Measurements from ENCODE around the gene KIR2DL3.
"Not testable (repeated sequence)": the region's sequence is repeated elsewhere in the genome, so short reads cannot be mapped to it uniquely, and the experiment has no call there.

KIR2DL3 gene

DNA sequence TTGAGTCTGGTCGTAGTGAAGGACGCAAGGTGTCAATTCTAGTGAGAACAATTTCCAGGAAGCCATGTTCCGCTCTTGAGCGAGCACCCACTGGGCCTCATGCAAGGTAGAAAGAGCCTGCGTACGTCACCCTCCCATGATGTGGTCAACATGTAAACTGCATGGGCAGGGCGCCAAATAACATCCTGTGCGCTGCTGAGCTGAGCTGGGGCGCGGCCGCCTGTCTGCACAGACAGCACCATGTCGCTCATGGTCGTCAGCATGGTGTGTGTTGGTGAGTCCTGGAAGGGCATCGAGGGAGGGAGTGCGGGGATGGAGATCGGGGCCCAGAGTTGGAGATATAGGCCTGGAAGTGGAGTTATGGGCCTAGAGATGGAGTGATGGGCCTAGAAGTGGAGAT, at the start of gene KIR2DL3:
Gene KIR2DL3 (plus strand): TSS at position 208 of the 400 bp plus-strand sequence. CDS start 33 bp downstream, at position 241.
- DNase-seq: not testable (repeated sequence)

DNA sequence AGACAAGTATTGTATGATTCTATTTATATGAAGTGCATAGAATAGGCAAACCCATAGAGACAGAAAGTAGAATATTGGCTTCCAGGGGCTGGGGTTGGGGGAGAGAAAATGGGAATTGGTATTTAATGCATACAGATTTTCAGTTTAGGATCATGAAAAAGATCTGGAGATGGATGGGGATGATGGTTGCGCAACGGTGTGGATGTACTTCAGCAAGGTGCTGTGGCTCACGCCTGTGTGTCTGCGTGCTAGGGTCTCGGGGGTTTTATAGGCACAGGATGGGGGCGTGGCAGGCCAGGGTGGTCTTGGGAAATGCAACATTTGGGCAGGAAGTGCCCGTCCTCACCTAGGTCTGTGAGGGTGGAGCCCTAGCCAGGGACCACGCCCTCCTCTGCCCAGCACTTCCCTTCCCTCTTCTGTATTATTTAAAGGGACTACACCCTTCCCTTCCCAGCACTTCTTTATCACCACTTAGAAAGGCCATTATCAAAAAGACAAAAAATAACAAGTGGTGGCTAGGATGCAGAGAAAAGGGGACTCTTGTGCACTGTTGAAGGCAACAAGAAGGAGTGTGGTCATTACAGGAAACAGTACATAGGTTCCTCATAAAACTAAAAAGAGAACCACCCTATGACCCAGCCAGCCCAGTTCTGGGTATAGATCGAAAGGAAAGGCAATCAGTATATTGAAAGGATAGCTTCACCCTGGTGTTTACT, 46.6 kb upstream of the KIR2DL3 start:
- DNase-seq: no peak

DNA sequence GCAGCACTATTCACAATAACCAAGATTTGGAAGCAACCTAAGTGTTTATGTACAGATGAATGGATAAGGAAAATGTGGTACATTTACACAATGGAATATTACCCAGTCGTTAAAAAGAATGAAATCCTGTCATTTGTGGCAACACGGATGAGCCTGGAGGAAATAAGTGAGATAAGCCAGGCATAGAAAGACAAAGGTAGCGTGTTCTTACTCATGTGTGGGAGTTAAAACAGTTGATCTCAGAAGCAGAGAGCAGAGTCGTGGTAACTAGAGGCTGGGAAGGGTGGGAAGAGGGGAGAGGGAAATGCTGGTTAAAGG, 46.1 kb upstream of the KIR2DL3 start:
- no peak for DNase-seq

DNA sequence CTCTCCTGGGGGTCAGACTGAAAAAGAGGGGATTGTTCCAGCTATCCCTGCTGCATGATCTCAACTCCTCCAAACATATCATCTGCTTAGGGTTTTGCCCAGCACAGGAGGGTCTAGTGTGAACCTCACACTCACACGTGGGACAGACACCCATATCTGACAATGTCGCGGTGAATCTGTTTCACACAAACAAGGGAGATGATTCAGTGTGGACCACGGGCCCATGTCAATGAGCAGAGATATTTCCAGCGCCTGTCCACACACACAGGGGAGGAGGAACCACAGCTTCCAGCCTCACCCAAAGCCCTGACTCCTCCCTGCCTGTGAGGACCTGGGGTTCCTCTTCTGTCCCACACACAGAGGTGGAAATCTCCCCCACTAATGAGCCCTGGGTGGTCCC, 43.7 kb upstream of the KIR2DL3 start:
- DNase-seq: no peak

DNA sequence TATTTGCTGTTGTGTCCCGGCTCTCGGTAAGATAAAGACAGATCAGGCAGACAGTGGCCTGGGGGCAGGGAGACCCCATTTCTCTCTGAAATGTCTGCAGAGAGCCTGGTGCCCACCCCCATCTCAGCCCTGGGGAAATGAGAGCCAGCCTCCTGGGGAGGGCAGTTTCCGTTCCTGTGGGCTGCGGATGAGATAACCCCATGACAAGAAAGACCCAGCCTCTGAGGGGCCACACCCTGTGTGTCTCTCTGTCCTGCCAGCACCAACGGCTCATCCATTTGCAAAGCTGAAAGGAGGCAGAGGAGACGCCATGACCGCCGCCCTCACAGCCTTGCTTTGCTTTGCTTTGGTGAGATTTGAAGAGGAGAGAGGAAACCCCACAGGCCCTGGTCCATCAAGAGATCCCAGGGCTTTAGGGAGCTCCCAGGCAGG, 42.2 kb upstream of the KIR2DL3 start:
- DNase-seq: no peak

DNA sequence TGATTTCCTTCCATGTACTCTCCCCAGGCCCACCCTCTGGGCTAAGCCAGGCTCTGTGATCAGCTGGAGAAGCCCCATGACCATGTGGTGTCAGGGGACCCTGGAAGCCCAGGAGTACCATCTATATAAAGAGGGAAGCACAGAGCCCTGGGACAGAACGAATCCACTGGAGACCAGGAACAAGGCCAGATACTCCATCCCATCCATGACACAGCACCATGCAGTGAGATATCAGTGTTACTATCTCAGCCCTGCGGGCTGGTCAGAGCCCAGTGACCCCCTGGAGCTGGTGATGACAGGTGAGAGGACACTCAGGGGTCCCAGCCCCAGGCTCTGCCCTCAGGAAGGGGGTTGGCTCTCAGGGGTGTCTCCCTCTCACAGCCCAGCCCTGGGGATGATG, 41.5 kb upstream of the KIR2DL3 start:
- no peak for DNase-seq

DNA sequence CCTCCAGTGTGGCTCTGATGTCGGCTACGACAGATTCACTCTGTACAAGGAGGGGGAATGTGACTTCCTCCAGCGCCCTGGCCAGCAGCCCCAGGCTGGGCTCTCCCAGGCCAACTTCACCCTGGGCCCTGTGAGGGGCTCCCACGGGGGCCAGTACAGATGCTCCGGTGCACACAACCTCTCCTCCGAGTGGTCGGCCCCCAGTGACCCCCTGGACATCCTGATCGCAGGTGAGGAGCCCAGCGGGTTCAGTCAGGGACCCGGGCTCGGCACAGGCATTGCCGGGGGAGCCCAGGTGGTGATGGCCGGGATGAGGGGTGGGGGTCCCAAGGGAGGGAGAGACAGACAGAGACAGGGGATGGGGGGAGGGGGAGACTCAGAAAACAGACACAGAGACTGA, 40.6 kb upstream of the KIR2DL3 start:
- not testable (repeated sequence) for DNase-seq

DNA sequence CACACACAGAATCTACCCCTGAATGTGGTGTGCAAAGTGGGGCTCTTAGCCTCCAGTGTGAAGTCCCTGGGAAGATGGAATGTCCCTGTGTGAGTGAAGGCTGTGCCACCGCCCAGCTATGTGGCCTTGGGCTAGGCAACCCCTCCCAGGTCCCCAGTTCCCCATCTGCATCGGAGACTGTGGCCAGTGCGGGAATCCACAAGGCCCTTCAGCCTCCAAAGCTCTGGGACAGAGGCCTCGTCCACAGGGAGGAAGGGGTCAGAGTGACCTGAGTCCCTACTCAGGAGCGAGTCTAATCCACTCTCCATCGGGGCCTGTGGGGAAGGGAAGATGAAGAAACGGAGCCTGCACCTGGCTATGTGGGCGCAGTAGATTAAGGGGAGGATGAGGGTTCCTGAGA, 33.4 kb upstream of the KIR2DL3 start:
- no peak for DNase-seq

DNA sequence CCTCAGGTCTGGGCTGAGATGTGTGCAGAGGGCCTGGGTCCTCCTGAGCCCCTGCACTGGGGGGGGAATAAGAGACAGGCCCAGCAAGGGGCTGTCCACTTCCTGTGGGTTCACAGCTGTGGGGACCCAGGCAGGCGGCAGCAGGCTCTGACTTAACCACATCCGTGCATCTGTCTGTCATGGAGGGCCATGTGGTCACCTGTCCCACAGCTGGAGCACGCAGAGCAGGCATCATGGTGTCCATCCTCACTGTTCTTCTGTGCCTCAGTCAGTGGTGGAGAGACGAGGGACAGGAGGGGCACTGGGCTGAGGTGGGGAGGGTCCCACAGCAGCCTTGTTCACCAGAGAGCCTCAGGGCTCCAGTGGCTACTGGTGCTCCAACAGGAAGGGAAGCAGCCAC, 30.4 kb upstream of the KIR2DL3 start:
- no peak for DNase-seq

DNA sequence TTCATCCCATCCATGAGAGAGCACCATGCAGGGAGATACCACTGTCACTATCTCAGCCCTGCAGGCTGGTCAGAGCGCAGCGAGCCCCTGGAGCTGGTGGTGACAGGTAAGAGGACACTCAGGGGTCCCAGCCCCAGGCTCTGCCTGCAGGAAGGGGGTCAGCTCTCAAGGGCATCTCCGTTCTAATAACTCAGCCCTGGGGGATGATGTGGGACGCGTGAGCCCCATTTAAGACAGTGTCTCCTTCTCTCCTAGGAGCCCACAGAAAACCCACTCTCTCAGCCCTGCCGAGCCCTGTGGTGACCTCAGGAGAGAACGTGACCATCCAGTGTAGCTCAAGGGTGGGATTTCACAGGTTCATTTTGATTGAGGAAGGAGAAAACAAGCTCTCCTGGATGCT, 29.5 kb upstream of the KIR2DL3 start:
- no peak for DNase-seq

DNA sequence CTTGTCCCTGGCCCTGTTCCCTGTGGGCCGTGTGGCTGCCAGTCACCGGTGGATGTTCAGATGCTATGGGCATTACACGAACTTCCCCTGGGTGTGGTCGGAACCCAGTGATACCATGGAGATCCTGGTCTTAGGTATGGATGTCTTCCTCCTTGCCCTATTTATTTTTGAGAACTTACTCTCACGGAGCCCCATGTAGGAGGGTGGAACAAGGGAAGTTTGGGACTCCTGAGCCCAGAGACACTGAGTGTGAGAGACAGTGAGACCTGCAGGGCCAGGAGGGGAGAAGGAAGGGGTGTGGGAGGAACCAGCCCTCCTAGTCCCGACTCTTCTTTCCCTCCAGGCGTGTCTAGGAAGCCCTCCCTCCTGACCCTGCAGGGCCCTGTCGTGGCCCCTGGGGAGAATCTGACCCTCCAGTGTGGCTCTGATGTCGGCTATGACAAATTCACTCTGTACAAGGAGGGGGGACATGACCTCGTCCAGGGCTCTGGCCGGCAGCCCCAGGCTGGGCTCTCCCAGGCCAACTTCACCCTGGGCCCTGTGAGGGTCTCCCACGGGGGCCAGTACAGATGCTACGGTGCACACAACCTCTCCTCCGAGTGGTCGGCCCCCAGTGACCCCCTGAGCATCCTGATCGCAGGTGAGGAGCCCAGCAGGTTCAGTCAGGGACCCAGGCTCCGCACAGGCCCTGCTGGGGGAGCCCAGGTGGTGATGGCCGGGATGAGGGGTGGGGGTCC, 28.9 kb upstream of the KIR2DL3 start:
- no peak for DNase-seq

DNA sequence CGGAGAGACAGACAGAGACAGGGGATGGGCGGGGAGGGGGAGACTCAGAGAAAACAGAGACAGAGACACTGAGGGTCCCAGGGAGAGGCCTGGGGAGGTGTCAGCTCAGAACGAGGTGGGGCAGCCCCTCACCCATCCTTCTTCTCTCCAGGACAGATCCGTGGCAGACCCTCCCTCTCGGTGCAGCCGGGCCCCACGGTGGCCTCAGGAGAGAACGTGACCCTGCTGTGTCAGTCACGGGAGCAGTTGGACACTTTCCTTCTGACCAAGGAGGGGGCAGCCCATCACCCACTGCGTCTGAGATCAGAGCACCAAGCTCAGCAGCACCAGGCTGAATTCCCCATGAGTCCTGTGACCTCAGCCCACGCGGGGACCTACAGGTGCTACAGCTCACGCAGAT, 28.4 kb upstream of the KIR2DL3 start:
- DNase-seq: not testable (repeated sequence)

DNA sequence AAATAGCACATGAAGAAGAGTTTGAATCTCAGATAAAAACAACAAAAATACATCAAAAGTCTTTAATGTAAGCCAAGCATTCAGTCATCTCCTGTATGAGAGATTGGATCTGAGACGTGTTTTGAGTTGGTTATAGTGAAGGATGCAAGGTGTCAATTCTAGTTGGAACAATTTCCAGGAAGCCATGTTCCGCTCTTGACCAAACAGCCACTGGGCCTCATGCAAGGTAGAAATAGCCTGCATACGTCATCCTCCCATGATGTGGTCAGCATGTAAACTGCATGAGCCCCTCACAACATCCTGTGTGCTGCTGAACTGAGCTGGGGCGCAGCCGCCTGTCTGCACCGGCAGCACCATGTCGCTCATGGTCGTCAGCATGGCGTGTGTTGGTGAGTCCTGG, 14.2 kb upstream of the KIR2DL3 start, which contains the start of gene KIR3DL3:
Gene KIR3DL3 (plus strand): TSS at position 301 of the 400 bp plus-strand sequence. CDS start 55 bp downstream, at position 356.
- DNase-seq: no peak

DNA sequence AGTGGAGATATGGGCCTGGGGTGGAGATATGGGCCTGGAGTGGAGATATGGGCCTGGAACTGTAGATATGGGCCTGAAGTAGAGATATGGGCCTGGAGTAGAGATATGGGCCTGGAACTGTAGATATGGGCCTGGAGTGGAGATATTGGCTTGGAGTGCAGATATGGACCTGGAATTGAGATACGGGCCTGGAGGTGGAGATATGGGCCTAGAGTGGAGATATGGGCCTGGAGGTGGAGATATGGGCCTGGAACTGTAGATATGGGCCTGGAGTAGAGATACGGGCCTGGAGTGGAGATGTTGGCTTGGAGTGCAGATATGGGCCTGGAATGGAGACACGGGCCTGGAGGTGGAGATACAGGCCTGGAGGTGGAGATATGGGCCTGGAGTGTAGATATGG, 13.7 kb upstream of the KIR2DL3 start:
- no peak for DNase-seq

DNA sequence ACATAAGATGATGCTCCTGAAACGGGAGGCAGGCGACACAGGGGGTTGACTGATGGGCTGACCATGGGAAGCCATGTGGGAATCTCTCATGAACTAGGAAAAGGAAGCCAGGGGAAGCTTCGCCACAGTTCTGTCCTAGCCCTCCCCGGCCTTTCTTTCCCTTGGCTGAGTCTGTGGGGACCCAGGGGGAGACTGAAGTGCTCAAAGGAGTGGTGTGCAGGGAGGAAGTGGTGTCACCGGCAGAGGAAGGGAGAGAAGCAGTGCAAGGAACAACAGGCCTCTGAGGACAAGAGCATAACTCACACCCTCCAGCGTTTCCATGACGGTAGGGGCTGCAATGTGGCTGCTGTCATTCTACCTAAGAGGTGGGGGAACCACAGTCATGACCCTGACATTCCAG, 13.0 kb upstream of the KIR2DL3 start:
- no peak for DNase-seq

DNA sequence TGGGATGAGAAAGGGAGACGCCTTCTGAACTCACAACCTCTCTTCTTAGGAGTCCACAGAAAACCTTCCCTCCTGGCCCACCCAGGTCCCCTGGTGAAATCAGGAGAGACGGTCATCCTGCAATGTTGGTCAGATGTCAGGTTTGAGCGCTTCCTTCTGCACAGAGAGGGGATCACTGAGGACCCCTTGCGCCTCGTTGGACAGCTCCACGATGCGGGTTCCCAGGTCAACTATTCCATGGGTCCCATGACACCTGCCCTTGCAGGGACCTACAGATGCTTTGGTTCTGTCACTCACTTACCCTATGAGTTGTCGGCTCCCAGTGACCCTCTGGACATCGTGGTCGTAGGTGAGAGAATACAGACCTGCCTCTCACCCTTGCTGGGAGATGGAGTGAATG, 10.8 kb upstream of the KIR2DL3 start:
- no peak for DNase-seq

DNA sequence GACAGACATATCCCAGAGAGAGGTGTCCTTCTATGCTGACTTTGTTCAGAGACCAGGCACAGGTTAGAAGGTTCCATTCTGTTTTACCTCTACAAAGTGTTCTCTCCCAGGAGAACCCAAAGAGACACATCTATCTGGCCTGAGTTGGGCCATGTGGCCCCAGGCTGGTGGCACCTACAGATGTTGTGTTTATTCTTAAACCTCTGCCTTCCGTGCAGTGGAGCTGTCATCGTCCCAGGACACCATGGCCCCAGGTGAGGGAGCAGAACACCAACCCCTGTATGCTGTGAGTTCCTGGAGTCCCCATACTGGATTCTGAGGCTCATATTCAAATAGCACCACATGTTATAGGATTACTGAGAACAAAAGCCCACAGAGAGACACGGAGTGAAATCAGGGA, 10.1 kb upstream of the KIR2DL3 start:
- no peak for DNase-seq

DNA sequence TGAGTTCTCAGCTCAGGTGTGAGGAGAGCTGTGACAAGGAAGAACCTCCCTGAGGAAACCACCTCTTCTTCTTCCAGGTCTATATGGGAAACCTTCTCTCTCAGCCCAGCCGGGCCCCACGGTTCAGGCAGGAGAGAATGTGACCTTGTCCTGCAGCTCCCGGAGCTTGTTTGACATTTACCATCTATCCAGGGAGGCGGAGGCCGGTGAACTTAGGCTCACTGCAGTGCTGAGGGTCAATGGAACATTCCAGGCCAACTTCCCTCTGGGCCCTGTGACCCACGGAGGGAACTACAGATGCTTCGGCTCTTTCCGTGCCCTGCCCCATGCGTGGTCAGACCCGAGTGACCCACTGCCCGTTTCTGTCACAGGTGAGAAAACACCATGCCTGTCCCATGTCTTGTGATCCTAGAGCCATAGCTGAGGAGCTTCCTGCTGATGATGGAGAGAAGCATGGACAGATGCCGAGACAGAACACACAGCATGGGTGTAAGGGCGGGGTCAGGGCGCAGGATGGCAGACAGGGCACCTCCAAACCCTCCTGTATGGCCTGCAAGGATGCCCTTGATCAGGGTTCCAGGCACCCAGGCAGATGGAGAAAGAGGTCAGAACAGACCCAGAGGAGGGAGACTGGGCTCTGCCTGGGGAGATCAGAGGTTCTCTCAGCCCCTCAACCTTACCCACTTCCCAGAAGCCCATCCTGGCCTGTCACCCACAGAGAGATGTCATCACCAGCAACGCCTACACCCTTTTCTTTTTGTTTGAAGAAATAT, 8.7 kb upstream of the KIR2DL3 start:
- no peak for DNase-seq

DNA sequence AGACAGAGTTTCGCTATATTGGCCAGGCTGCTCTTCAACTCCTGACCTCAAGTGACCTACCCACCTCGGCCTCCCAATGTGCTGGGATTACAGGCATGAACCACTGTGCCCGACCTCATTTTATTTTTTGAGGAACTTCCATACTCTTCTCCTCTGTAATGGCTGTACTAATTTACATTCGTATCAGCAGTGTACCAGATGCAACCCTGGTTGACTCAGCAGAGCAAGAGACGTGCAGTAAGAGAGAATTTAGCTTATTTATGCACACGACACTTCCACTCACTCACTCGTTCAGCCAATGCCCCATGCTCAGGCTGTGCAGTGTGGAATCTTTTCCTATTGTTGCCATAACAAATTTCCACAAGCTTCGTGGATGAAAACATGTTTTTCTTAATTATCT, 7.1 kb upstream of the KIR2DL3 start:
- no peak for DNase-seq

DNA sequence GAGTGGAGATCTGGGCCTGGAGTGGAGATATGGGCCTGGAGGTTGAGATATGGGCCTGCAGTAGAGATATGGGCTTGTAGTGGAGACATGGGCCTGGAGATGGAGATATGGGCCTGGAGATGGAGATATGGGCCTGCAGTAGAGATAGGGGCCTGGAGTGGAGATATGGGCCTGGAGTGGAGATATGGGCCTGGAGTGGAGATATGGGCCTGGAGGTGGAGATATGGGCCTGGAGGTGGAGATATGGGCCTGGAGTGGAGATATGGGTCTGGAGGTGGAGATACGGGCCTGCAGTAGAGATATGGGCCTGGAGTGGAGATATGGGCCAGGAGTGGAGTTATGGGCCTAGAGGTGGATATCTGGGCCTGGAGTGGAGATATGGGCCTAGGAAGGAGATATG, 402 bp downstream of the KIR2DL3 start:
- no peak for DNase-seq

DNA sequence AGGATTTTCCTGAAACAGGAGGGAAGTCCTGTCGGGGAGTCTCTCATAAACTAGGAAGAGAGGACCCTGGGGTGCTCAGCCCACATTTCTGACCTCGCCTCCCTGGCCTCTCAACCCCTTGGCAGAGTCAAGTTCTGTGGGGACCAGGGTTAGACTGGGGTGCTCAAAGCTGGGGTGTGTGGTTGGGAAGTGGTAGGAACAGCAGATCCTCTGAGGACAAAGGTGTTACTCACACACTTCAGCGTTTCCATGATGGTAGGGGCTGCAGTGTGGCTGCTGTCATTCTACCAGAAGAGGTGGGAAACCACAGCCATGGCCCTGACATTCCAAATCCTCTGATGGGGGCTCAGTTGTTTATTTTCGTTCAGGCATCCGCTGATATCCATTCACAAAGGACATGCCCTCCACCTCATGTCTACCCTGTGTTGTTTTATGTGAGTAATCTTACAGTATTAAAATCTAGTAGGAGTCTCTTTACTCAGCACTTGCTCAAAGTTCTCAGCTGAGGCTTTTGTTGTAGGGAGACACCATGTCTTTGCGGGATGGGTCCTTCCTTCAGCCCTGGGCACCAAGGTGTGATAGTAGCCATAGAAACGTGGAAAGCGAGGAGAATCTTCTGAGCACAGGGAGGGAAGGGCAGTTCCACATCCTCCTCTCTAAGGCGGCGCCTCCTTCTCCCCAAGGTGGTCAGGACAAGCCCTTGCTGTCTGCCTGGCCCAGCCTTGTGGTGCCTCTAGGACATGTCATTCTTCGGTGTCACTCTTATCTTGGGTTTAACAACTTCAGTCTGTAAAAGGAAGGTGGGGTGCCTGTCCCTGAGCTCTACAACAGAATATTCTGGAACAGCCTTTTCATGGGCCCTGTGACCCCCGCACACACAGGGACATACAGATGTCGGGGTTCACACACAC, 1.5 kb downstream of the KIR2DL3 start:
- DNase-seq: no peak

DNA sequence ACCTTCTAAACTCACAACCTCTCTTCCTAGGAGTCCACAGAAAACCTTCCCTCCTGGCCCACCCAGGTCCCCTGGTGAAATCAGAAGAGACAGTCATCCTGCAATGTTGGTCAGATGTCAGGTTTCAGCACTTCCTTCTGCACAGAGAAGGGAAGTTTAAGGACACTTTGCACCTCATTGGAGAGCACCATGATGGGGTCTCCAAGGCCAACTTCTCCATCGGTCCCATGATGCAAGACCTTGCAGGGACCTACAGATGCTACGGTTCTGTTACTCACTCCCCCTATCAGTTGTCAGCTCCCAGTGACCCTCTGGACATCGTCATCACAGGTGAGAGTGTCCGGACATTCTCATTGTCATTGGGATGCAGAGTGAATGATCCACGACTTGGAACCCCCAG, 3.6 kb downstream of the KIR2DL3 start:
- not testable (repeated sequence) for DNase-seq

DNA sequence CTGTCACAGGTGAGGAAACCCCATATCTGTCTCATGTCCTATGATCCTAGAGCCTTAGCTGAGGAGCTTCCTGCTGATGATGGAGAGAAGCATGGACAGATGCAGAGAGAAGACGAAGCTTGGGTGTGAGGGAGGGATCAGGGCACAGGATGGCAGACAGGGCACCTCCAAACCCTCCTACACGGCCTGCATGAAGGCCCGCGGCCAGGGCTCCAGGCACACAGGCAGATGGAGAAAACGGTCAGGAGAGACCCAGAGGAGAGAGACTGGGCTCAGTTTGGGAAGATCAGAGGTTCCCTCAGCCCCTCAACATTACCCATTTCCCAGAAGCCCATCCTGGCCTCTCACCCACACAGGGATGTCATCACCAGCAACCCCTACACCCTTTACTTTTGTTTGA, 5.8 kb downstream of the KIR2DL3 start:
- not testable (repeated sequence) for DNase-seq

Data from GDM1 (cell line).